Mammary epithelial cell (primary cell): Measurements from ENCODE around the gene C1QL1.

ENCODE experiments used
- EZH2 ChIP-seq: IDR thresholded peaks from 2 replicates; pipeline ENCODE4 v1.6.1; 2012; ENCODE audit warnings: low read length, inconsistent platforms, borderline replicate concordance
- TF ChIP-seq, protein P1 (sequence below), 2 donors: IDR thresholded peaks in 1 of 2; conservative IDR thresholded peaks in 1 of 2; 2 replicates each; pipeline ENCODE4 v1.5.1; 2011 to 2012; ENCODE audit warnings: inconsistent platforms in 2 of 2, low read length in 2 of 2, mild to moderate bottlenecking in 2 of 2, control low read depth in 1 of 2, low read depth in 1 of 2; ENCODE audit not compliant: insufficient read depth in 1 of 2; ENCODE audit errors: extremely low read depth in 1 of 2

GRCh38 chr17:44961921-44962350 is 6.2 kb downstream of the C1QL1 start:
- TF ChIP-seq, protein P1, sequence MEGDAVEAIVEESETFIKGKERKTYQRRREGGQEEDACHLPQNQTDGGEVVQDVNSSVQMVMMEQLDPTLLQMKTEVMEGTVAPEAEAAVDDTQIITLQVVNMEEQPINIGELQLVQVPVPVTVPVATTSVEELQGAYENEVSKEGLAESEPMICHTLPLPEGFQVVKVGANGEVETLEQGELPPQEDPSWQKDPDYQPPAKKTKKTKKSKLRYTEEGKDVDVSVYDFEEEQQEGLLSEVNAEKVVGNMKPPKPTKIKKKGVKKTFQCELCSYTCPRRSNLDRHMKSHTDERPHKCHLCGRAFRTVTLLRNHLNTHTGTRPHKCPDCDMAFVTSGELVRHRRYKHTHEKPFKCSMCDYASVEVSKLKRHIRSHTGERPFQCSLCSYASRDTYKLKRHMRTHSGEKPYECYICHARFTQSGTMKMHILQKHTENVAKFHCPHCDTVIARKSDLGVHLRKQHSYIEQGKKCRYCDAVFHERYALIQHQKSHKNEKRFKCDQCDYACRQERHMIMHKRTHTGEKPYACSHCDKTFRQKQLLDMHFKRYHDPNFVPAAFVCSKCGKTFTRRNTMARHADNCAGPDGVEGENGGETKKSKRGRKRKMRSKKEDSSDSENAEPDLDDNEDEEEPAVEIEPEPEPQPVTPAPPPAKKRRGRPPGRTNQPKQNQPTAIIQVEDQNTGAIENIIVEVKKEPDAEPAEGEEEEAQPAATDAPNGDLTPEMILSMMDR (conservative IDR thresholded peaks at IDR 0.05 in 1 of 2, IDR thresholded peaks at IDR 0.05 in 1 of 2; ENCODE audit: extremely low read depth in 1 of 2, insufficient read depth in 1 of 2, low read depth in 1 of 2, low read length in 2 of 2), result no peak
- no peak for TF ChIP-seq EZH2
